IMR-90 (cell line): ENCODE measurements around the gene LIN9. TPM values are rescaled to one million over a fixed set of nuclear protein-coding genes. Genes with fewer than 3 reads are reported as not detected.

ENCODE experiments used
- ATAC-seq: fragments of 200-7000 bp; cut with Tn5 transposase; 2 replicates; pipeline ENCODE4 v1.9.1; 2020; ENCODE audit warnings: low read depth, mild to moderate bottlenecking, moderate library complexity
- BruUV-seq: library from RNA; stranded (reverse); fragments of 400-500 nt; replicated peaks from 2 replicates; lab custom pipeline; 2021; lab: Mats Ljungman, UMichigan
- CTCF ChIA-PET: fragments of 300-600 bp; formaldehyde crosslinking; extraction: SDS; loops from one replicate; lab custom pipeline; 2021; ENCODE audit warnings: antibody characterized with exemption; lab: Yijun Ruan, JAX
- POLR2A ChIA-PET: fragments of 300-600 bp; sonication (Branson Sonifier 250); formaldehyde crosslinking; loops from one replicate; lab custom pipeline; 2022; ENCODE audit warnings: antibody characterized with exemption; ENCODE audit not compliant: unreplicated experiment; lab: Charles Lee
- DNase-seq: peaks from one replicate; pipeline ENCODE4 v3.0.0; 2013
- H2AFZ ChIP-seq: replicated peaks from 2 replicates; pipeline ENCODE3; 2013; ENCODE audit warnings: low read length, mild to moderate bottlenecking; ENCODE audit not compliant: poor library complexity
- H2AK5ac ChIP-seq: 2 replicates; pipeline ENCODE4 v1.6.1; 2013; ENCODE audit warnings: low read depth, low read length, inconsistent platforms
- H2AK9ac ChIP-seq: replicated peaks from 2 replicates; pipeline ENCODE3; 2013; ENCODE audit warnings: mild to moderate bottlenecking, low read depth, low read length, moderate library complexity; ENCODE audit not compliant: poor library complexity
- H2BK120ac ChIP-seq: 2 replicates; pipeline ENCODE4 v1.6.1; 2013; ENCODE audit warnings: low read depth, low read length, inconsistent platforms
- H2BK15ac ChIP-seq: 3 replicates; pipeline ENCODE4 v1.6.1; 2013; ENCODE audit warnings: low read depth, low read length, inconsistent platforms
- H2BK20ac ChIP-seq: 2 replicates; pipeline ENCODE4 v1.6.1; 2013; ENCODE audit warnings: low read depth, mild to moderate bottlenecking, inconsistent platforms, low read length, moderate library complexity
- H2BK5ac ChIP-seq: 2 replicates; pipeline ENCODE4 v1.6.1; 2013; ENCODE audit warnings: mild to moderate bottlenecking, low read depth, low read length, inconsistent platforms; ENCODE audit not compliant: poor library complexity, severe bottlenecking
- H3K14ac ChIP-seq: replicated peaks from 2 replicates; pipeline ENCODE4 v1.6.1; 2013; ENCODE audit warnings: low read depth, low read length, inconsistent platforms
- H3K18ac ChIP-seq: 2 replicates; pipeline ENCODE4 v1.6.1; 2013; ENCODE audit warnings: low read depth, low read length, control low read depth
- H3K23ac ChIP-seq: 2 replicates; pipeline ENCODE4 v1.6.1; 2013; ENCODE audit warnings: low read depth, low read length, inconsistent platforms
- H3K27ac ChIP-seq: 2 replicates; pipeline ENCODE4 v1.5.1; 2013; ENCODE audit warnings: mild to moderate bottlenecking, control low read depth, low read length; ENCODE audit not compliant: insufficient read depth
- H3K27me3 ChIP-seq: 2 replicates; pipeline ENCODE4 v1.6.1; 2013; ENCODE audit warnings: low read length; ENCODE audit not compliant: control insufficient read depth, insufficient read depth
- H3K36me3 ChIP-seq: 2 replicates; pipeline ENCODE4 v1.6.1; 2013; ENCODE audit warnings: low read length, mixed read lengths; ENCODE audit not compliant: control insufficient read depth, insufficient read depth
- H3K4ac ChIP-seq: 2 replicates; pipeline ENCODE4 v1.6.1; 2013; ENCODE audit warnings: low read depth, low read length, inconsistent platforms
- H3K4me1 ChIP-seq: 2 replicates; pipeline ENCODE4 v1.6.1; 2013; ENCODE audit warnings: low read length, mixed read lengths; ENCODE audit not compliant: control insufficient read depth, insufficient read depth
- H3K4me2 ChIP-seq: 2 replicates; pipeline ENCODE4 v1.6.1; 2013; ENCODE audit warnings: low read depth, mild to moderate bottlenecking, control low read depth, low read length, moderate library complexity
- H3K4me3 ChIP-seq: 2 replicates; pipeline ENCODE4 v1.5.1; 2013; ENCODE audit warnings: low read depth, mild to moderate bottlenecking, control low read depth, low read length, moderate library complexity; ENCODE audit not compliant: insufficient read depth
- H3K56ac ChIP-seq: 2 replicates; pipeline ENCODE4 v1.6.1; 2013; ENCODE audit warnings: low read length, inconsistent platforms; ENCODE audit not compliant: insufficient read depth; ENCODE audit errors: extremely low read depth
- H3K79me1 ChIP-seq, 2 experiments: 2 replicates each; pipeline ENCODE4 v1.6.1; 2013; ENCODE audit warnings: low read length in 2 of 2, inconsistent platforms in 1 of 2, low read depth in 1 of 2
- H3K9ac ChIP-seq: 2 replicates; pipeline ENCODE4 v1.6.1; 2013; ENCODE audit warnings: low read depth, low read length, control low read depth
- H3K9me1 ChIP-seq: 2 replicates; pipeline ENCODE4 v1.6.1; 2013; ENCODE audit warnings: low read length, inconsistent platforms; ENCODE audit not compliant: insufficient read depth
- H3K9me3 ChIP-seq: 2 replicates; pipeline ENCODE4 v1.6.1; 2013; ENCODE audit warnings: low read length; ENCODE audit not compliant: control insufficient read depth, insufficient read depth
- H4K20me1 ChIP-seq: 2 replicates; pipeline ENCODE4 v1.6.1; 2013; ENCODE audit warnings: low read length, inconsistent platforms; ENCODE audit not compliant: insufficient read depth
- H4K5ac ChIP-seq: 2 replicates; pipeline ENCODE4 v1.6.1; 2013; ENCODE audit warnings: mild to moderate bottlenecking, low read depth, low read length, control low read depth
- H4K8ac ChIP-seq, 2 experiments: 2 replicates each; pipeline ENCODE4 v1.6.1; 2013; ENCODE audit warnings: low read depth in 2 of 2, low read length in 2 of 2, control low read depth in 1 of 2, inconsistent platforms in 1 of 2
- H4K91ac ChIP-seq: 2 replicates; pipeline ENCODE4 v1.6.1; 2013; ENCODE audit warnings: low read depth, low read length, inconsistent platforms; ENCODE audit not compliant: insufficient read depth
- BHLHE40 ChIP-seq: fragments of 150-350 bp; IDR thresholded peaks from 2 replicates; pipeline ENCODE4 v1.6.1; 2016; ENCODE audit warnings: mild to moderate bottlenecking, low read depth, low read length
- CHD1 ChIP-seq: IDR thresholded peaks from 2 replicates; pipeline ENCODE4 v1.6.1; 2012; ENCODE audit warnings: low read depth, low read length, improper control_type of control experiment
- MXI1 ChIP-seq: IDR thresholded peaks from 2 replicates; pipeline ENCODE4 v1.6.1; 2012; ENCODE audit warnings: low read depth, mild to moderate bottlenecking, low read length, moderate library complexity, borderline replicate concordance
- POLR2A ChIP-seq: IDR thresholded peaks from 2 replicates; pipeline ENCODE4 v1.6.1; 2012; ENCODE audit warnings: mild to moderate bottlenecking, low read depth, low read length
- RCOR1 ChIP-seq: IDR thresholded peaks from 2 replicates; pipeline ENCODE4 v1.6.1; 2012; ENCODE audit warnings: mild to moderate bottlenecking, low read length, improper control_type of control experiment; ENCODE audit not compliant: insufficient replicate concordance
- RFX5 ChIP-seq: IDR thresholded peaks from 2 replicates; pipeline ENCODE4 v1.8.0; 2012; ENCODE audit warnings: low read depth, mild to moderate bottlenecking, low read length, moderate library complexity
- USF2 ChIP-seq: fragments of 150-350 bp; IDR thresholded peaks from 2 replicates; pipeline ENCODE4 v1.6.1; 2017; ENCODE audit warnings: mild to moderate bottlenecking, antibody characterized with exemption, low read length, low read depth
- WGBS, 2 experiments: methylation state at CpG; one replicate each; pipeline versions ENCODE4 v1.1.5 to v1.1.7; 2013; ENCODE audit warnings: missing lambda C conversion rate in 2 of 2; ENCODE audit not compliant: insufficient read length in 1 of 2; ENCODE audit errors: extremely low coverage in 2 of 2; 5-methylcytosine and 5-hydroxymethylcytosine counted together
- dilution Hi-C: fragments of 300-500 bp; cut with HindIII; formaldehyde crosslinking; loops from one replicate; pipeline ENCODE4 v1.14.3; 2018; ENCODE audit warnings: low sequenced_read_pairs; ENCODE audit not compliant: unreplicated experiment
- in situ Hi-C: fragments of 300-500 bp; cut with MboI; formaldehyde crosslinking; loops from 3 replicates; pipeline ENCODE4 v1.14.3; 2019; ENCODE audit warnings: low sequenced_read_pairs, inconsistent platforms, mixed read lengths
- intact Hi-C: fragments of 100-400 bp; cut with micrococcal nuclease; formaldehyde crosslinking; loops from 2 replicates; pipeline ENCODE4 v1.10.0; 2022
- polyA plus RNA-seq, 3 experiments: library from polyadenylated mRNA; depleted of rRNA; stranded (reverse); fragments of >200 nt; gene quantifications; 2 replicates each; pipeline ENCODE4 v1.2.3, GENCODE V29; 2012; ENCODE audit warnings: low replicate concordance in 1 of 3
- total RNA-seq: library from RNA; depleted of rRNA; stranded (reverse); fragments of >200 nt; gene quantifications from 2 replicates; pipeline ENCODE4 v1.2.3, GENCODE V29; 2012

LIN9 gene
- total and polyA plus RNA-seq, 2 of the 4 experiments (the other 2 are of a cell fraction) = 2.3 to 3.9 TPM

- Histone ChIP-seq H2AFZ (peak overlapping the region; percentile 13), H4K20me1 (no peaks in the 10 kb centered on the region), H2BK5ac (no peak overlapping the region), H2BK15ac (no peak overlapping the region), H3K36me3 (no peaks in the 10 kb centered on the region), H2AK9ac (no peak overlapping the region), H3K27ac (no peak overlapping the region), H3K14ac (no peak overlapping the region), H3K79me1 (no peaks in the 10 kb centered on the region), H4K5ac (no peak overlapping the region), H3K4me2 (no peak overlapping the region), H4K8ac (no peak overlapping the region), H3K23ac (no peak overlapping the region), H4K91ac (no peak overlapping the region), H3K4ac (no peak overlapping the region), H3K4me3 (no peak overlapping the region), H3K4me1 (no peaks in the 10 kb centered on the region), H3K9ac (no peak overlapping the region), H3K27me3 (peaks cover 12% of the 10 kb centered on the region), H2AK5ac (no peak overlapping the region), H3K9me1 (no peaks in the 10 kb centered on the region), H2BK20ac (no peak overlapping the region), H3K18ac (no peak overlapping the region), H3K9me3 (no peaks in the 10 kb centered on the region), H3K56ac (no peak overlapping the region), H2BK120ac (no peak overlapping the region)
- no TSS peak for BruUV-seq
- dilution Hi-C loops = no loop called here
- no CpG with 5 or more reads among the region's 5 CpGs for WGBS, 2 experiments
- ChIA-PET CTCF (no interaction called here), POLR2A (interaction anchor here (0.6 kb wide), 1 partner anchor 13 kb away, joined by 5 read pairs; no protein-coding TSS in a partner anchor)
- intact Hi-C loops = no loop called here
- in situ Hi-C loops = no loop called here
- no peak for TF ChIP-seq MXI1
- TF ChIP-seq CHD1 = no peak
- no peak for TF ChIP-seq RFX5
- no peak for TF ChIP-seq USF2
- no peak for TF ChIP-seq RCOR1
- no peak for TF ChIP-seq POLR2A
- TF ChIP-seq BHLHE40 = no peak
- ATAC-seq = no peak
- no peak for DNase-seq
Measured at GRCh38 chr1:226215239-226215638, 93.7 kb downstream of the LIN9 start.
